Measurements from ENCODE around the gene TJAP1. TPM values are rescaled to one million over a fixed set of nuclear protein-coding genes. Genes with fewer than 3 reads are reported as not detected.

The TJAP1 gene
- total RNA-seq, 2 experiments from 2014 or later, result 23.6 to 24.4 TPM

- peaks cover 38% of the 10 kb centered on the region for H3K4me1 Mint-ChIP-seq (ENCODE audit: low read depth)
- H3K36me3 ChIP-seq (ENCODE audit: insufficient read depth, low read length), result peaks cover 45% of the 10 kb centered on the region
- no peak for ATAC-seq (ENCODE audit: poor library complexity)
- H3K4me3 ChIP-seq (ENCODE audit: low read length), result no peak overlapping the region
- H3K27me3 Mint-ChIP-seq, result peaks cover 20% of the 10 kb centered on the region
- peaks cover 46% of the 10 kb centered on the region for H3K4me1 ChIP-seq (ENCODE audit: insufficient read depth, low read length)
- H3K9me3 Mint-ChIP-seq, result no peaks in the 10 kb centered on the region
- H3K27ac ChIP-seq (ENCODE audit: low read depth in 1 of 2, low read length in 2 of 2), result no peak overlapping the region
- peak overlapping the region; percentile 76 for H3K4me3 Mint-ChIP-seq
- H3K27me3 ChIP-seq (ENCODE audit: control insufficient read depth in 1 of 2, insufficient read depth in 2 of 2, low read length in 2 of 2), result peaks cover 20% of the 10 kb centered on the region in 2 experiments
- H3K27ac Mint-ChIP-seq, result peak overlapping the region; percentile 4
- CTCF ChIA-PET, result no interaction called here
- intact Hi-C loops (cut with DNase I, micrococcal nuclease), result no loop called here
- POLR2A ChIA-PET, result no interaction called here
- no peaks in the 10 kb centered on the region for H3K9me3 ChIP-seq (ENCODE audit: control insufficient read depth in 1 of 2, insufficient read depth in 1 of 2, low read length in 2 of 2)
- no peak for TF ChIP-seq CTCF (IDR thresholded peaks at IDR 0.05)
- DNase-seq, result no peak
- H3K36me3 Mint-ChIP-seq (ENCODE audit: low read depth), result peaks cover 38% of the 10 kb centered on the region
These were observed 34.5 kb downstream of the TJAP1 start for GRCh38 chr6:43511824-43512415.

- H3K27ac ChIP-seq (ENCODE audit: low read depth in 1 of 2, low read length in 2 of 2), result peak overlapping the region; percentile 81 to 90
These were observed 38.4 kb downstream of the TJAP1 start for GRCh38 chr6:43515808-43516207.

GRCh38 chr6:43516367-43516696 is 39.0 kb downstream of the TJAP1 start:
- H3K9me3 ChIP-seq (ENCODE audit: control insufficient read depth in 1 of 2, insufficient read depth in 1 of 2, low read length in 2 of 2), result no peaks in the 10 kb centered on the region
- Mint-ChIP-seq H3K27me3 (no peaks in the 10 kb centered on the region), H3K9me3 (no peaks in the 10 kb centered on the region), H3K4me3 (no peak overlapping the region), H3K27ac (no peak overlapping the region), H3K4me1 (ENCODE audit: low read depth) (peaks cover 33% of the 10 kb centered on the region), H3K36me3 (ENCODE audit: low read depth) (peaks cover 22% of the 10 kb centered on the region)
- TF ChIP-seq CTCF (IDR thresholded peaks at IDR 0.05), result no peak
- H3K4me3 ChIP-seq (ENCODE audit: low read length), result peak overlapping the region; percentile 100
- peak overlapping the region; percentile 81 to 90 for H3K27ac ChIP-seq (ENCODE audit: low read depth in 1 of 2, low read length in 2 of 2)
- intact Hi-C loops (cut with DNase I, micrococcal nuclease), result loop anchor here in 1 of 2 experiments (2.0 to 5.0 kb wide), 5 partner anchors 39 to 589 kb away; partner anchors contain the start of genes ABCC10, CNPY3, GTPBP2 and SRF
- CTCF ChIA-PET, result interaction anchor here (1.1 to 1.7 kb wide), 2 partner anchors 10 to 1729 kb away, joined by 3 to 10 read pairs; partner anchors contain the start of gene TOMM6
- POLR2A ChIA-PET, result interaction anchor here (0.6 to 2.5 kb wide), 13 partner anchors 9 to 771 kb away, joined by 3 to 16 read pairs (median 4); partner anchors contain the start of genes ABCC10, PEX6, RPL7L1 and TJAP1
- peaks cover 43% of the 10 kb centered on the region for H3K4me1 ChIP-seq (ENCODE audit: insufficient read depth, low read length)
- H3K36me3 ChIP-seq (ENCODE audit: insufficient read depth, low read length), result peaks cover 68% of the 10 kb centered on the region
- DNase-seq, result no peak
- peak; percentile 1 for ATAC-seq (ENCODE audit: poor library complexity)
- H3K27me3 ChIP-seq (ENCODE audit: control insufficient read depth in 1 of 2, insufficient read depth in 2 of 2, low read length in 2 of 2), result no peaks in the 10 kb centered on the region

More at GRCh38 chr6:43515808-43516207, 38.4 kb downstream of the TJAP1 start:
- Mint-ChIP-seq H3K36me3 (ENCODE audit: low read depth) (peaks cover 27% of the 10 kb centered on the region), H3K4me3 (no peak overlapping the region), H3K9me3 (no peaks in the 10 kb centered on the region), H3K4me1 (ENCODE audit: low read depth) (peaks cover 28% of the 10 kb centered on the region), H3K27me3 (no peaks in the 10 kb centered on the region), H3K27ac (no peak overlapping the region)
- peaks cover 45% of the 10 kb centered on the region for H3K4me1 ChIP-seq (ENCODE audit: insufficient read depth, low read length)
- DNase-seq (no peak), ATAC-seq (ENCODE audit: poor library complexity) (no peak)
- intact Hi-C loops (cut with DNase I, micrococcal nuclease), result loop anchor here in 1 of 2 experiments (2.0 to 5.0 kb wide), 5 partner anchors 39 to 589 kb away; partner anchors contain the start of genes ABCC10, CNPY3, GTPBP2 and SRF
- H3K36me3 ChIP-seq (ENCODE audit: insufficient read depth, low read length), result peaks cover 65% of the 10 kb centered on the region
- TF ChIP-seq CTCF (IDR thresholded peaks at IDR 0.05), result no peak
- no peaks in the 10 kb centered on the region for H3K9me3 ChIP-seq (ENCODE audit: control insufficient read depth in 1 of 2, insufficient read depth in 1 of 2, low read length in 2 of 2)
- no peaks in the 10 kb centered on the region for H3K27me3 ChIP-seq (ENCODE audit: control insufficient read depth in 1 of 2, insufficient read depth in 2 of 2, low read length in 2 of 2)
- CTCF ChIA-PET, result interaction anchor here (1.7 kb wide), 1 partner anchor 9 kb away, joined by 10 read pairs; no protein-coding TSS in a partner anchor
- H3K4me3 ChIP-seq (ENCODE audit: low read length), result peak overlapping the region; percentile 100
- POLR2A ChIA-PET, result interaction anchor here (1.3 to 2.4 kb wide), 3 partner anchors 88 to 341 kb away, joined by 4 to 10 read pairs (median 10); partner anchors contain the start of gene ABCC10

All from CD4-positive, alpha-beta T cell (primary cell).